HEK293T (cell line): ENCODE results near the gene FARP1.

Source experiments
- CTCF ChIA-PET: fragments of 350-600 bp; formaldehyde crosslinking; extraction: SDS; loops from one replicate; lab custom pipeline; 2021; ENCODE audit warnings: antibody characterized with exemption, inconsistent platforms; lab: Yijun Ruan, JAX
- POLR2A ChIA-PET: fragments of 350-600 bp; formaldehyde crosslinking; extraction: SDS; loops from one replicate; lab custom pipeline; 2020; ENCODE audit warnings: antibody characterized with exemption, inconsistent platforms; lab: Yijun Ruan, JAX
- DNase-seq: peaks from one replicate; pipeline ENCODE4 v3.0.0; 2012; ENCODE audit warnings: mixed read lengths; ENCODE audit errors: extremely low spot score
- ARNT ChIP-seq: fragments of 450-650 bp; IDR thresholded peaks from 2 replicates; pipeline ENCODE4 v1.6.1; 2017; ENCODE audit warnings: mild to moderate bottlenecking
- BHLHE40 ChIP-seq: fragments of 450-650 bp; IDR thresholded peaks from 2 replicates; pipeline ENCODE4 v1.6.1; 2016; ENCODE audit warnings: mild to moderate bottlenecking, moderate library complexity, borderline replicate concordance
- CTBP1 ChIP-seq: fragments of 450-650 bp; IDR thresholded peaks from 2 replicates; pipeline ENCODE4 v1.6.1; 2016; ENCODE audit warnings: borderline replicate concordance
- ELF4 ChIP-seq: fragments of 450-650 bp; IDR thresholded peaks from 2 replicates; pipeline ENCODE4 v1.6.1; 2017; ENCODE audit warnings: antibody characterized with exemption
- FOXA1 ChIP-seq: fragments of 450-650 bp; IDR thresholded peaks from 2 replicates; pipeline ENCODE4 v1.6.1; 2016; ENCODE audit warnings: mild to moderate bottlenecking
- FOXK2 ChIP-seq: fragments of 450-650 bp; IDR thresholded peaks from 2 replicates; pipeline ENCODE4 v1.6.1; 2016; ENCODE audit warnings: mild to moderate bottlenecking
- FOXM1 ChIP-seq: fragments of 450-650 bp; IDR thresholded peaks from 2 replicates; pipeline ENCODE4 v1.6.1; 2017; ENCODE audit warnings: mild to moderate bottlenecking, borderline replicate concordance
- HDGF ChIP-seq: fragments of 450-650 bp; IDR thresholded peaks from 2 replicates; pipeline ENCODE4 v1.6.1; 2017; ENCODE audit warnings: antibody characterized with exemption, borderline replicate concordance
- L3MBTL2 ChIP-seq: fragments of 450-650 bp; conservative IDR thresholded peaks from 2 replicates; pipeline ENCODE4 v1.6.1; 2016; ENCODE audit warnings: mild to moderate bottlenecking
- LEF1 ChIP-seq: fragments of 450-650 bp; IDR thresholded peaks from 2 replicates; pipeline ENCODE4 v1.6.1; 2017; ENCODE audit warnings: mild to moderate bottlenecking, borderline replicate concordance
- NFRKB ChIP-seq: fragments of 450-650 bp; IDR thresholded peaks from 2 replicates; pipeline ENCODE4 v1.6.1; 2016; ENCODE audit warnings: mild to moderate bottlenecking, moderate library complexity
- SP1 ChIP-seq: fragments of 450-650 bp; IDR thresholded peaks from 2 replicates; pipeline ENCODE4 v1.6.1; 2017
- SUZ12 ChIP-seq: fragments of 450-650 bp; IDR thresholded peaks from 2 replicates; pipeline ENCODE4 v1.6.1; 2016; ENCODE audit warnings: mild to moderate bottlenecking
- TARDBP ChIP-seq: fragments of 450-650 bp; IDR thresholded peaks from 2 replicates; pipeline ENCODE4 v1.6.1; 2016
- ZNF384 ChIP-seq: fragments of 450-650 bp; IDR thresholded peaks from 2 replicates; pipeline ENCODE4 v1.6.1; 2016
- TF ChIP-seq, protein P1 (sequence below): fragments of 450-650 bp; IDR thresholded peaks from 2 replicates; pipeline ENCODE4 v1.6.1; 2016

The FARP1 gene

DNA sequence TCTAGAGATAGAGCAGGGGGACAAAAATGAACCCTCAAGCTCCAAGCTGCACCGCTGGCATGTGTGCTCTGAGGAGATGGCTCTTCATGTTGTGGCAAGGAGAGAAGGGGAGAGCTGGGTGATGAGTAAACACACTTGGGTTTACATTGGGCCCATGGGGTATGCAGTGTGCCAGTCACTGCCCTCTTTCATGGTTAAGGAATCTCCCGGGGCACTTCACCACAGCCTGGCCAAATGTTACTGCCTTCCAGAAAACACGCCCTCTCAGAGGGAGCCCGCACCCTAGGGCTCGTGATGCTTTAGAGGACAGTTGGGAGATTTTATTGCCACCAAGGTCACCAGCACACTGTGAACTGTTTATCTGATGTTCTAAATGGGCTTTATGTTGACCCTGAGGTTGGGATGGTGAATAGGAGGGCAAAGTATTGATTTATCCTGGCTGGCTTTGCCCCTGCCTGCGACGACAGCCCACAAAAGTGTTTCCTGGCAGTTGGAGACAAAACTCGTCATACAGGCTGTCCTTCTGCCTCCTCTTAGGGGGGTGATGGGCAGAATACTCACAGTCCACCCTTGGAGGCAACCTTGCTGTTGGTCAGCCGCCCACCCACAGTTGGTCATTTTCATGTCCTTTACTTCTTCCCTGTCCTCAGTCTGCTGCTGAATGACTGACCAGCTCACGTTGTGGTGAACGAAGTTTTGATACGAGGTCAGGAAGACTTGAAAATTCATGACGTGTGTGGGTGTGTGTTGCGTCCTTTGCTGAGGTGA, 277.1 kb downstream of the FARP1 start:
- no peak for TF ChIP-seq ELF4
- TF ChIP-seq BHLHE40 = no peak
- no peak for TF ChIP-seq TARDBP
- TF ChIP-seq CTBP1 = no peak
- TF ChIP-seq HDGF = no peak
- TF ChIP-seq FOXM1 = no peak
- no peak for TF ChIP-seq SP1
- TF ChIP-seq, protein P1, sequence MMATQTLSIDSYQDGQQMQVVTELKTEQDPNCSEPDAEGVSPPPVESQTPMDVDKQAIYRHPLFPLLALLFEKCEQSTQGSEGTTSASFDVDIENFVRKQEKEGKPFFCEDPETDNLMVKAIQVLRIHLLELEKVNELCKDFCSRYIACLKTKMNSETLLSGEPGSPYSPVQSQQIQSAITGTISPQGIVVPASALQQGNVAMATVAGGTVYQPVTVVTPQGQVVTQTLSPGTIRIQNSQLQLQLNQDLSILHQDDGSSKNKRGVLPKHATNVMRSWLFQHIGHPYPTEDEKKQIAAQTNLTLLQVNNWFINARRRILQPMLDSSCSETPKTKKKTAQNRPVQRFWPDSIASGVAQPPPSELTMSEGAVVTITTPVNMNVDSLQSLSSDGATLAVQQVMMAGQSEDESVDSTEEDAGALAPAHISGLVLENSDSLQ = no peak
- no peak for TF ChIP-seq ARNT
- no peak for TF ChIP-seq FOXA1
- TF ChIP-seq FOXK2 = no peak
- no peak for TF ChIP-seq SUZ12
- no peak for TF ChIP-seq NFRKB
- no peak for TF ChIP-seq L3MBTL2
- TF ChIP-seq LEF1 = no peak
- TF ChIP-seq ZNF384 = no peak
- ChIA-PET CTCF (no interaction called here), POLR2A (no interaction called here)
- DNase-seq = no peak

DNA sequence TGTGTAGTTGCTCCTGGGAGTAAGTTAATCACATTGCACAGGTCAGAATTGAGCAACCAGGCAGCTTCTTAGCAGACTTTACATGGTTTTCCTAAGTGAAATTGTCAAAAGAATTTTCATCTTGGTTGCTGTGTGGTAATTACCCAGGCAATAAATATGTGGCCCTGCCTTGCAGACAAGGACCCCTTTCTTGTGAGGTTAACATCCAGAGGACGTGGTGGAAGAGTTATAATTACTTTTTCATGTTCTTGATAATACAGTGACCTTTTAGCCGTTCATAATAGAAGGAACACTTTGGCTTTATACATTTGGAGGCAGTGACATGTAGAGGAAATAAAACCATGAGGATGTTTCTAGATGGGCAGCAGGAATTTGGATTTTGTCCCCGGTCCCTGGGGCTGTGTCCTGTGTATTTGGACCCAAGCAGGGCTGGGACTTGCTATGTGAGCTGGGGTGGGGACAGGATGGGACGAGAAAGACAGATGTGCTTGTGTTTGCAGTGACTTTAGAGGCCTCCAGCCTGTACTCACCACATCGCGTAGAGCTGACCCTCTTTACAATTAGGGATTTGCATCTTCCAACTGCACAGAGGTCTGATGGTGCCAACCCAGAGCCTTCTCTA, 277.8 kb downstream of the FARP1 start:
- ChIA-PET CTCF (no interaction called here), POLR2A (no interaction called here)
- DNase-seq = no peak
- no peak for TF ChIP-seq LEF1
- TF ChIP-seq NFRKB = no peak
- TF ChIP-seq, protein P1 = no peak
- no peak for TF ChIP-seq HDGF
- TF ChIP-seq FOXK2 = no peak
- no peak for TF ChIP-seq ZNF384
- TF ChIP-seq FOXA1 = no peak
- TF ChIP-seq CTBP1 = no peak
- no peak for TF ChIP-seq BHLHE40
- no peak for TF ChIP-seq FOXM1
- no peak for TF ChIP-seq SUZ12
- no peak for TF ChIP-seq SP1
- no peak for TF ChIP-seq TARDBP
- no peak for TF ChIP-seq ELF4
- TF ChIP-seq L3MBTL2 = no peak
- no peak for TF ChIP-seq ARNT

DNA sequence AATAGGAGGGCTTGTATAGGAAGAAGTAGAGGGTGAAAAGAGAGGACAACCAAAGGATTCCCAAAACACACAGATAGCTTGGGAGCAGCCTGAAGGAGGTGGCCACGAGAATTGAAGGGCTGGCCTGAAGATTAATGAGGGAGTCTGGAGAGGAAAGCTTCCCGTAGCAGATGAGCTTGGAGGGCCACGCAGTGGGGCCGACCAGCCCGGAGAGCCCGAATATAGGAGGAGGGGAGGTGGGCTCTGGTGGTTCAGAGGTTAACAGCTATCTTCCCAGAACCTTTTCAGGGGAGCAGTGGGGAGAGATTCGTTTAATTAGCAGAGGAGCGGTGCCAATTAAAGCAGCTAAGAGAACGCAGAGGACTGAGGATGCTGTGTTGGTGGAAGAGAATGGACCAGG, 279.2 kb downstream of the FARP1 start:
- CTCF ChIA-PET = no interaction called here
- no peak for DNase-seq
- POLR2A ChIA-PET = no interaction called here

DNA sequence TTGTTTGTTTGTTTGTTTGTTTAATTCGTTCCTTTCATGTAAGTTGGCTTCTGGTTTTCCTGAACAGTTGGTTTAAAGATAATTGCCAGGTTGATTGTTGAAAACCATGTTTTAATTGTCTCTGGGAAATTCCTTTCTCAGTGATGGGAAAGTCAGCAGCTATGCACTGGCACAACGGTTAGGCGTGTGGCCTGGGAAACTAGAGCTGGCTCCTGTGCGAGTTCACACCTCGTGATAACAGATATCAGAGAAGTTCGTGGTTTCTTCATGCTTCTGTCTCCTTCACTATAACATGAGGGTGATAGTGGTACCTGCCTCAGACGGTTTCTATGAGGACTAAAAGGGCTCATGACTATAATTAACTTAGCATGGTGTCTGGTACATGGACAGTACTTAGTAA, 280.5 kb downstream of the FARP1 start:
- ChIA-PET POLR2A (no interaction called here), CTCF (no interaction called here)
- TF ChIP-seq, protein P1 = no peak
- TF ChIP-seq CTBP1 = no peak
- no peak for TF ChIP-seq HDGF
- TF ChIP-seq BHLHE40 = no peak
- no peak for TF ChIP-seq SUZ12
- no peak for TF ChIP-seq NFRKB
- no peak for TF ChIP-seq ZNF384
- no peak for TF ChIP-seq FOXK2
- no peak for TF ChIP-seq FOXA1
- DNase-seq = no peak

More for the DNA sequence above, 279.2 kb downstream of the FARP1 start:
- TF ChIP-seq ZNF384 (no peak), FOXK2 (no peak)

DNA sequence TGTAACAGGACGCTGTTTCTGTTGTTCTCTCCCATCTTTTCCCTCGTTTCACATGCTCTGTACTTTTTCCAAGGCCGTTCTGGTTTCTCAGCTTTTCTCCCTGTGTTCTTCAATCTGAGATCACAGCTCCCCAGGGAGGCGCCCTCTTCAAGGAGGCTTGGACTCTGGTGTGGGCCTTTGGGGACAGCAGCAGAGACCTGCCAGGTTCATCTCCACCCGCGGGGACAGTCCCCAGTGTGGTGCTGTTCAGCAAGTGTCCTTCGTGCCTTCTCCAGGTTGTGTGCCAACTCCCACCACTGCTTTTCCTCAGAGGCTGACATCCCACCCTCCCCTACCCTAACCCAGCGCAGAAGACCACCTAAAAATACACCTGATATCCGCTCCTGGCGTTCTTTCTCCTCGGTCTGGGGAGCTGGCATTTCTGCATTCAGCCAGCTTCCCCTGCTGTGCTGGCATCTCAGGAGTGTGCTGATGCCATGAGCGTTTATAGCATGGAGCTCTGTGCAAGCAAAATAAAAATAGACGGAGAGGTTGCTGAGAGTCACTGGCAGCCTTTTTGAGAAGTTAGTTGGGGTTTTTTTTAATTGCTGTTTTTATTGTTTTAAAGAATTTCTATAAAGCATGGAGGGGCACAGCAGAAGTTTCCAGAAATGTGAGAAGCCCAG, 284.6 kb downstream of the FARP1 start:
- ChIA-PET POLR2A (no interaction called here), CTCF (no interaction called here)
- DNase-seq = no peak
- TF ChIP-seq HDGF (no peak), SP1 (no peak), NFRKB (no peak), FOXK2 (no peak)
